ENCODE data around the gene OR6K2.
"Not testable (repeated sequence)": the region's sequence is repeated elsewhere in the genome, so short reads cannot be mapped to it uniquely, and the experiment has no call there.

The OR6K2 gene

GRCh38 chr1:158700552-158700951, at the start of gene OR6K2:
TSS of gene OR6K2 (minus strand) at chr1:158700652. CDS start at chr1:158700652, 0 bp downstream.
- no peak for DNase-seq (ENCODE audit: low spot score)

- DNase-seq (ENCODE audit: low spot score): no peak
Observed at GRCh38 chr1:158735848-158736247, 35.4 kb upstream of the OR6K2 start.

- no peak for DNase-seq (ENCODE audit: low spot score)
Observed at GRCh38 chr1:158732524-158732923, 32.1 kb upstream of the OR6K2 start.

- no peak for DNase-seq (ENCODE audit: low spot score)
Observed at GRCh38 chr1:158731707-158732106, 31.3 kb upstream of the OR6K2 start.

- no peak for DNase-seq (ENCODE audit: low spot score)
Observed at GRCh38 chr1:158730453-158730852, 30.0 kb upstream of the OR6K2 start.

GRCh38 chr1:158728510-158729225, 28.2 kb upstream of the OR6K2 start:
- DNase-seq (ENCODE audit: low spot score): no peak

- DNase-seq (ENCODE audit: low spot score): no peak
Observed at GRCh38 chr1:158724442-158724841, 24.0 kb upstream of the OR6K2 start.

- DNase-seq (ENCODE audit: low spot score): no peak
Observed at GRCh38 chr1:158720620-158721019, 20.2 kb upstream of the OR6K2 start, which contains the start of gene OR6K3. TSS of gene OR6K3 (minus strand) at chr1:158720720. CDS start at chr1:158718115, 2,605 bp downstream.

GRCh38 chr1:158719664-158720063, 19.2 kb upstream of the OR6K2 start:
- DNase-seq (ENCODE audit: low spot score): no peak

- DNase-seq (ENCODE audit: low spot score): no peak
Observed at GRCh38 chr1:158717344-158717743, 16.9 kb upstream of the OR6K2 start.

GRCh38 chr1:158716335-158716734, 15.9 kb upstream of the OR6K2 start:
- no peak for DNase-seq (ENCODE audit: low spot score)

- no peak for DNase-seq (ENCODE audit: low spot score)
Observed at GRCh38 chr1:158714754-158715153, 14.3 kb upstream of the OR6K2 start.

- DNase-seq (ENCODE audit: low spot score): no peak
Observed at GRCh38 chr1:158711098-158711497, 10.6 kb upstream of the OR6K2 start.

GRCh38 chr1:158706096-158706495, 5.6 kb upstream of the OR6K2 start:
- peak; percentile 61 for DNase-seq (ENCODE audit: low spot score)

- DNase-seq (ENCODE audit: low spot score): no peak
Observed at GRCh38 chr1:158694596-158694995, 5.9 kb downstream of the OR6K2 start.

GRCh38 chr1:158692356-158692755, 8.1 kb downstream of the OR6K2 start:
- DNase-seq (ENCODE audit: low spot score): no peak

GRCh38 chr1:158691907-158692306, 8.5 kb downstream of the OR6K2 start:
- DNase-seq (ENCODE audit: low spot score): no peak

GRCh38 chr1:158691149-158691548, 9.3 kb downstream of the OR6K2 start:
- not testable (repeated sequence) for DNase-seq (ENCODE audit: low spot score)

GRCh38 chr1:158689875-158690274, 10.6 kb downstream of the OR6K2 start:
- no peak for DNase-seq (ENCODE audit: low spot score)

- no peak for DNase-seq (ENCODE audit: low spot score)
Observed at GRCh38 chr1:158689110-158689509, 11.3 kb downstream of the OR6K2 start.

GRCh38 chr1:158688343-158688742, 12.1 kb downstream of the OR6K2 start:
- not testable (repeated sequence) for DNase-seq (ENCODE audit: low spot score)

- no peak for DNase-seq (ENCODE audit: low spot score)
Observed at GRCh38 chr1:158687037-158687436, 13.4 kb downstream of the OR6K2 start.

GRCh38 chr1:158686111-158687009, 14.1 kb downstream of the OR6K2 start, which contains the start of gene SPTA1:
TSS of gene SPTA1 (minus strand) at chr1:158686715. CDS start at chr1:158686517, 198 bp downstream.
- DNase-seq (ENCODE audit: low spot score): no peak
